Tibial nerve (tissue), 4 donors: Measurements from ENCODE around the gene GHITM. TPM values are rescaled to one million over a fixed set of nuclear protein-coding genes. Genes with fewer than 3 reads are reported as not detected.
"Not testable (repeated sequence)": the region's sequence is repeated elsewhere in the genome, so short reads cannot be mapped to it uniquely, and the experiment has no call there.

Experiments used
- DNase-seq, 2 donors: peaks; one replicate each; pipeline ENCODE4 v3.0.0-alpha.2; 2019; ENCODE audit warnings: low spot score in 2 of 2
- H3K27ac ChIP-seq, 4 donors: fragments of 200-600 bp; sonication (generic) in 3 of 4; one replicate each; pipeline ENCODE4 v1.5.1; 2017 to 2019; ENCODE audit warnings: mild to moderate bottlenecking in 1 of 4
- H3K27me3 ChIP-seq, 2 donors: fragments of 200-600 bp; sonication (generic) in 1 of 2; one replicate each; pipeline versions ENCODE4 v1.5.1 to v1.6.0; 2017 to 2019
- H3K36me3 ChIP-seq, 3 donors: fragments of 200-600 bp; sonication (generic); one replicate each; pipeline ENCODE4 v1.5.1; 2018 to 2019
- H3K4me1 ChIP-seq, 4 donors: fragments of 200-600 bp; sonication (generic) in 3 of 4; one replicate each; pipeline ENCODE4 v1.5.1; 2017 to 2019
- H3K4me3 ChIP-seq, 4 donors: fragments of 200-600 bp; sonication (generic) in 3 of 4; one replicate each; pipeline ENCODE4 v1.5.1; 2017 to 2019; ENCODE audit warnings: mild to moderate bottlenecking in 1 of 4, moderate library complexity in 1 of 4
- H3K9me3 ChIP-seq, 4 donors: fragments of 200-600 bp; sonication (generic) in 3 of 4; one replicate each; pipeline ENCODE4 v1.5.1; 2017 to 2019
- CTCF ChIP-seq, 5 experiments: fragments of 200-600 bp in 3 of 5; fragments of 450-650 bp in 2 of 5; sonication (generic) in 3 of 5; IDR thresholded peaks; one replicate each; pipeline ENCODE4 v1.5.1; 2016 to 2019; ENCODE audit warnings: antibody characterized with exemption in 5 of 5, mild to moderate bottlenecking in 3 of 5, moderate library complexity in 2 of 5
- EP300 ChIP-seq, 2 donors: sonication (generic); formaldehyde crosslinking; IDR thresholded peaks; one replicate each; pipeline ENCODE4 v1.6.1; 2017; ENCODE audit warnings: antibody characterized with exemption in 2 of 2, mild to moderate bottlenecking in 1 of 2
- POLR2A ChIP-seq, 2 donors: fragments of 450-650 bp; IDR thresholded peaks; one replicate each; pipeline ENCODE4 v1.6.1; 2017; ENCODE audit warnings: antibody characterized with exemption in 2 of 2, mild to moderate bottlenecking in 2 of 2, moderate library complexity in 2 of 2
- WGBS, 2 donors: methylation state at CpG; one replicate each; pipeline ENCODE4 v1.1.5; 2018; 5-methylcytosine and 5-hydroxymethylcytosine counted together
- total RNA-seq, 4 donors: library from RNA; depleted of rRNA; stranded (reverse); fragments of >200 nt; gene quantifications; one replicate each; pipeline ENCODE4 v1.1.0, GENCODE V29; 2016

GHITM gene
- total RNA-seq, 4 donors from 2014 or later = 77.3 to 150 (median 105) TPM

GRCh38 chr10:84159076-84159685 is 19.9 kb downstream of the GHITM start:
- 43% methylated on average over 9 of the region's 9 CpGs for WGBS, 2 donors
- H3K36me3 ChIP-seq = peaks cover 0 to 14% (median 0%) of the 10 kb centered on the region in 3 donors
- TF ChIP-seq EP300 (IDR thresholded peaks at IDR 0.05) = no peak
- no peak for TF ChIP-seq POLR2A (IDR thresholded peaks at IDR 0.05)
- no peak for TF ChIP-seq CTCF (IDR thresholded peaks at IDR 0.05)

GRCh38 chr10:84160663-84161362 is 21.5 kb downstream of the GHITM start:
- no peak overlapping the region for H3K4me3 ChIP-seq
- WGBS, 2 donors = 40 to 48% methylated on average over 6 of the region's 6 CpGs
- H3K27me3 ChIP-seq = peaks cover 0 to 24% of the 10 kb centered on the region in 2 donors

More at GRCh38 chr10:84159076-84159685, 19.9 kb downstream of the GHITM start:
- H3K4me1 ChIP-seq = no peaks in the 10 kb centered on the region
- no peak for DNase-seq
- no peak overlapping the region for H3K27ac ChIP-seq
- H3K9me3 ChIP-seq = no peaks in the 10 kb centered on the region
- peaks cover 0 to 14% of the 10 kb centered on the region in 2 donors for H3K27me3 ChIP-seq
- H3K4me3 ChIP-seq = no peak overlapping the region

GRCh38 chr10:84163996-84164395 is 24.7 kb downstream of the GHITM start:
- Histone ChIP-seq H3K36me3 (no peaks in the 10 kb centered on the region), H3K9me3 (no peaks in the 10 kb centered on the region), H3K4me1 (no peaks in the 10 kb centered on the region), H3K27ac (no peak overlapping the region), H3K27me3 (peaks cover 0 to 24% of the 10 kb centered on the region in 2 donors), H3K4me3 (no peak overlapping the region)
- 44 to 45% methylated on average over 2 of the region's 2 CpGs for WGBS, 2 donors
- TF ChIP-seq CTCF (IDR thresholded peaks at IDR 0.05) (no peak), EP300 (IDR thresholded peaks at IDR 0.05) (no peak), POLR2A (IDR thresholded peaks at IDR 0.05) (no peak)
- DNase-seq = no peak

More at GRCh38 chr10:84160663-84161362, 21.5 kb downstream of the GHITM start:
- no peaks in the 10 kb centered on the region for H3K36me3 ChIP-seq
- no peaks in the 10 kb centered on the region for H3K4me1 ChIP-seq
- DNase-seq = no peak
- H3K9me3 ChIP-seq = no peaks in the 10 kb centered on the region
- H3K27ac ChIP-seq = no peak overlapping the region
- TF ChIP-seq CTCF (IDR thresholded peaks at IDR 0.05) (no peak), EP300 (IDR thresholded peaks at IDR 0.05) (no peak), POLR2A (IDR thresholded peaks at IDR 0.05) (no peak)

GRCh38 chr10:84164442-84164841 is 25.1 kb downstream of the GHITM start:
- Histone ChIP-seq H3K27ac (no peak overlapping the region), H3K4me3 (no peak overlapping the region), H3K4me1 (no peaks in the 10 kb centered on the region), H3K27me3 (peaks cover 0 to 24% of the 10 kb centered on the region in 2 donors), H3K36me3 (no peaks in the 10 kb centered on the region), H3K9me3 (no peaks in the 10 kb centered on the region)
- TF ChIP-seq POLR2A (IDR thresholded peaks at IDR 0.05) = no peak
- no peak for TF ChIP-seq CTCF (IDR thresholded peaks at IDR 0.05)
- TF ChIP-seq EP300 (IDR thresholded peaks at IDR 0.05) = no peak
- DNase-seq = no peak
- 26 to 29% methylated on average over 2 of the region's 2 CpGs for WGBS, 2 donors

GRCh38 chr10:84166620-84167288 is 27.4 kb downstream of the GHITM start:
- Histone ChIP-seq H3K36me3 (no peaks in the 10 kb centered on the region), H3K9me3 (no peaks in the 10 kb centered on the region), H3K27ac (no peak overlapping the region), H3K4me1 (no peaks in the 10 kb centered on the region), H3K27me3 (peaks cover 0 to 17% of the 10 kb centered on the region in 2 donors), H3K4me3 (no peak overlapping the region)
- 90 to 96% methylated on average over 4 of the region's 4 CpGs for WGBS, 2 donors
- DNase-seq = no peak
- TF ChIP-seq EP300 (IDR thresholded peaks at IDR 0.05) (no peak), POLR2A (IDR thresholded peaks at IDR 0.05) (no peak), CTCF (IDR thresholded peaks at IDR 0.05) (no peak)

- H3K27me3 ChIP-seq = peaks cover 0 to 13% of the 10 kb centered on the region in 2 donors
- H3K9me3 ChIP-seq, H3K4me1 ChIP-seq, H3K27ac ChIP-seq, DNase-seq, H3K36me3 ChIP-seq, H3K4me3 ChIP-seq: not testable (repeated sequence)
- 84 to 86% methylated on average over 2 of the region's 2 CpGs for WGBS, 2 donors
Measured at GRCh38 chr10:84167289-84167653, 28.0 kb downstream of the GHITM start.

- not testable (repeated sequence) for DNase-seq, H3K36me3 ChIP-seq, H3K9me3 ChIP-seq, H3K4me3 ChIP-seq, H3K4me1 ChIP-seq, H3K27ac ChIP-seq
- 96 to 99% methylated on average over 10 of the region's 10 CpGs for WGBS, 2 donors
- H3K27me3 ChIP-seq = peaks cover 0 to 13% of the 10 kb centered on the region in 2 donors
Measured at GRCh38 chr10:84168382-84168781, 29.1 kb downstream of the GHITM start.
